ENCODE results near the gene DDX39B. TPM values are rescaled to one million over a fixed set of nuclear protein-coding genes. Genes with fewer than 3 reads are reported as not detected.

The DDX39B gene
- total RNA-seq, 1 experiment from 2014 or later, result 813 TPM

DNA sequence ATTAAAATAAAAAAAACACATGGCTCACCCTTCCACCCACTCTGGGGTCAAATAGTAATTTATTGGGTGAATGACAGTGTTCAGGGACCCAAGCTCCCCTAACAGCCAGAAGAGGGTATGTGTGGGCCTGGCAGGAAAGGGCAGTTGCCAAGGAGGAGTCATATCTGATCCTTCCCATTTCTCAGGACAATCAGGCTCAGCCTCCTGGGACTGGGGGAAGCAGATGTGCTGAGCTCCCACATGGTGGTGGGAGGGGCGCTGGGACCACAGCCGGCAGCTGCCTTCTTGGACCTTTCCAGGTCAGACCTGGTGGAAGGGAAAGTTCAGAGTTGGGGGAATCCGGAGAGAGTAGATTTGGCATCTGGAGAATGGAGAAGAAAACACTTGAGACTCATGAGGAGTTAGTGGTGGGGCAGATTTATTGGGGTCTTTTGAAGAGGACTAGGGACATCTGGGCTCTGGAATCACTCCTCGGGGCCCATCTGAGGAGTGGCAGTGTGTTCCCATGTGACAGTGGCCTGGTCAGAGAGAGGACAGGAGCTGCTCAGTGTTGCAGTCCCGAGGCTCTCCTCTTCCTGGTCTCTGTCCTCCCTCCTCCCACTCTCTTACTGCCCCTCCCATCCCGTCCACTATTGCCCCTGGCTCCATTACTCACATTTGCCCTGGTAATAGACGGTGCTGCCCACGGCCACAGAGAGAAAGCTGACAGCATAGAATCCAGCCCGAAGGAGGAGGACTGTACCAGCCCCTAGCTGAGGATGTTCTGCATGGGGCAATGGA lies 47.3 kb upstream of the DDX39B start:
- H2AK5ac ChIP-seq (ENCODE audit: insufficient read length, low read length), result no peak overlapping the region
- H3K4ac ChIP-seq (ENCODE audit: low read depth, low read length), result no peak overlapping the region
- H3K23me2 ChIP-seq (ENCODE audit: insufficient read length, low read depth, low read length, poor library complexity, severe bottlenecking), result peaks cover 2% of the 10 kb centered on the region
- no peaks in the 10 kb centered on the region for H3K79me1 ChIP-seq (ENCODE audit: insufficient read depth, low read depth, low read length, poor library complexity, severe bottlenecking)
- H3K56ac ChIP-seq (ENCODE audit: insufficient read length, low read depth, low read length), result no peak overlapping the region
- H2BK20ac ChIP-seq (ENCODE audit: low read depth, low read length, poor library complexity, severe bottlenecking), result no peak overlapping the region
- H4K5ac ChIP-seq (ENCODE audit: insufficient read length, low read depth, low read length), result no peak overlapping the region
- H3K27ac Mint-ChIP-seq, result no peak overlapping the region; a peak in 2 of 7 replicates
- no peak overlapping the region for H3K9ac ChIP-seq (ENCODE audit: extremely low read depth, insufficient read length, low read length)
- TF ChIP-seq CTCF (conservative IDR thresholded peaks at IDR 0.05), result no peak
- no peak overlapping the region for H2BK12ac ChIP-seq (ENCODE audit: insufficient read length, low read depth, low read length)
- peaks cover 7% of the 10 kb centered on the region for H3K27me3 Mint-ChIP-seq (ENCODE audit: low read depth)
- no peaks in the 10 kb centered on the region for H3K79me2 ChIP-seq (ENCODE audit: insufficient read depth, low read length)
- H2BK15ac ChIP-seq (ENCODE audit: low read depth, low read length), result no peak overlapping the region
- H4K20me1 ChIP-seq (ENCODE audit: control insufficient read depth, insufficient read depth, insufficient read length), result no peaks in the 10 kb centered on the region
- no peaks in the 10 kb centered on the region for H3K9me3 ChIP-seq (ENCODE audit: control insufficient read depth, low read depth, low read length)
- peaks cover 11 to 27% of the 10 kb centered on the region in 2 experiments for H3K4me1 Mint-ChIP-seq
- H3K9me3 Mint-ChIP-seq, result no peaks in the 10 kb centered on the region; a peak in 1 of 5 replicates
- no peaks in the 10 kb centered on the region; the same call in 1 of the 2 replicates for H3K4me1 ChIP-seq (ENCODE audit: insufficient read depth, low read length)
- H3K4me3 Mint-ChIP-seq, result no peak overlapping the region
- H3K27me3 ChIP-seq (ENCODE audit: insufficient read depth, low read length), result no peaks in the 10 kb centered on the region
- H2BK5ac ChIP-seq (ENCODE audit: insufficient read length, low read length), result no peak overlapping the region
- no peak overlapping the region for H2BK120ac ChIP-seq (ENCODE audit: low read depth, low read length, poor library complexity, severe bottlenecking)
- H3K18ac ChIP-seq (ENCODE audit: insufficient read length, low read depth, low read length), result no peak overlapping the region
- H3K14ac ChIP-seq (ENCODE audit: insufficient read depth, low read length), result no peak overlapping the region
- H4K91ac ChIP-seq (ENCODE audit: insufficient read length, low read depth, low read length), result no peak overlapping the region
- H3K4me2 ChIP-seq (ENCODE audit: insufficient read depth, insufficient read length, low read length), result no peak overlapping the region
- H3K23ac ChIP-seq (ENCODE audit: insufficient read length, low read depth, low read length), result no peak overlapping the region
- no peak overlapping the region for H3K27ac ChIP-seq (ENCODE audit: insufficient read length, low read depth, low read length)
- H3T11ph ChIP-seq (ENCODE audit: low read length), result no peak overlapping the region
- no peak for DNase-seq
- no peak overlapping the region for H2AFZ ChIP-seq (ENCODE audit: low read length)
- no peaks in the 10 kb centered on the region for H3K36me3 Mint-ChIP-seq (ENCODE audit: insufficient read depth in 1 of 3, low read depth in 3 of 3)
- WGBS (ENCODE audit: extremely low coverage, insufficient read length, low lambda C conversion rate), result no CpG with 5 or more reads among the region's 9 CpGs
- H4K8ac ChIP-seq (replicated peaks; ENCODE audit: insufficient read length, low read depth, low read length), result no peak overlapping the region
